H1 (cell line): ENCODE measurements around the gene PRRG1. TPM values are rescaled to one million over a fixed set of nuclear protein-coding genes. Genes with fewer than 3 reads are reported as not detected.

ENCODE experiments used
- CTCF ChIA-PET: fragments of 300-600 bp; sonication (Branson Sonifier 250); formaldehyde crosslinking; loops from one replicate; lab custom pipeline; 2021; ENCODE audit not compliant: partially characterized antibody; lab: Charles Lee
- POLR2A ChIA-PET: fragments of 300-600 bp; sonication (Branson Sonifier 250); formaldehyde crosslinking; loops from one replicate; lab custom pipeline; 2021; ENCODE audit warnings: inconsistent platforms; ENCODE audit not compliant: partially characterized antibody; lab: Charles Lee
- DNase-seq, 2 experiments: peaks; one replicate each; pipeline versions ENCODE4 v3.0.0 to v3.0.0-alpha.2; 2010 to 2022; ENCODE audit warnings: low spot score in 2 of 2, low read depth in 1 of 2, mixed read lengths in 1 of 2
- FAIRE-seq: peaks from 2 replicates; lab custom pipeline; 2011; peaks lifted over from hg19 to GRCh38; lab: Jason Lieb, UNC
- H2AFZ ChIP-seq: 2 replicates; pipeline ENCODE4 v1.8.1; 2012; ENCODE audit warnings: low read length, inconsistent platforms
- H2AK5ac ChIP-seq: 2 replicates; pipeline ENCODE4 v1.6.1; 2013; ENCODE audit warnings: low read depth, low read length
- H2BK120ac ChIP-seq: replicated peaks from 2 replicates; pipeline ENCODE3; 2013; ENCODE audit warnings: low read depth, low read length, inconsistent platforms
- H2BK12ac ChIP-seq: 2 replicates; pipeline ENCODE4 v1.6.1; 2013; ENCODE audit warnings: low read depth, low read length
- H2BK15ac ChIP-seq: 2 replicates; pipeline ENCODE4 v1.6.1; 2013; ENCODE audit warnings: low read length
- H2BK20ac ChIP-seq: 2 replicates; pipeline ENCODE4 v1.6.1; 2013; ENCODE audit warnings: low read length
- H2BK5ac ChIP-seq: 2 replicates; pipeline ENCODE4 v1.6.1; 2013; ENCODE audit warnings: low read depth, low read length
- H3K14ac ChIP-seq: 2 replicates; pipeline ENCODE4 v1.6.1; 2013; ENCODE audit warnings: inconsistent platforms; ENCODE audit not compliant: insufficient read length
- H3K18ac ChIP-seq: 2 replicates; pipeline ENCODE4 v1.6.1; 2013; ENCODE audit warnings: low read length; ENCODE audit errors: extremely low read depth
- H3K23ac ChIP-seq: 2 replicates; pipeline ENCODE4 v1.6.1; 2013; ENCODE audit warnings: inconsistent platforms; ENCODE audit not compliant: insufficient read length
- H3K23me2 ChIP-seq: 2 replicates; pipeline ENCODE4 v1.6.1; 2013; ENCODE audit warnings: low read depth, low read length
- H3K27ac ChIP-seq: 2 replicates; pipeline ENCODE4 v1.6.1; 2011; ENCODE audit warnings: low read depth, low read length, inconsistent platforms
- H3K27me3 ChIP-seq, 4 experiments: replicated peaks in 1 of 4; 1 replicate in 1 of 4; 2 replicates in 3 of 4; pipeline versions ENCODE4 v1.6.1 to v1.8.1; 2011 to 2013; ENCODE audit warnings: low read length in 3 of 4, mild to moderate bottlenecking in 3 of 4, inconsistent platforms in 2 of 4, mixed read lengths in 2 of 4, moderate library complexity in 1 of 4; ENCODE audit not compliant: control insufficient read depth in 3 of 4, insufficient read depth in 3 of 4; ENCODE audit errors: extremely low read depth in 1 of 4
- H3K36me3 ChIP-seq, 4 experiments: 2 replicates each; pipeline versions ENCODE4 v1.6.1 to v1.8.1; 2011 to 2013; ENCODE audit warnings: mild to moderate bottlenecking in 4 of 4, low read length in 3 of 4, moderate library complexity in 2 of 4, control low read depth in 1 of 4, inconsistent platforms in 1 of 4; ENCODE audit not compliant: insufficient read depth in 4 of 4, control insufficient read depth in 2 of 4
- H3K4ac ChIP-seq: replicated peaks from 2 replicates; pipeline ENCODE3; 2013; ENCODE audit warnings: low read length, low read depth, mixed read lengths, inconsistent platforms; ENCODE audit not compliant: insufficient read length
- H3K4me1 ChIP-seq, 4 experiments: replicated peaks in 1 of 4; 1 replicate in 1 of 4; 2 replicates in 3 of 4; pipeline versions ENCODE4 v1.6.1 to v1.8.1; 2011 to 2013; ENCODE audit warnings: low read length in 3 of 4, inconsistent platforms in 2 of 4, mixed read lengths in 1 of 4; ENCODE audit not compliant: insufficient read depth in 4 of 4, control insufficient read depth in 3 of 4
- H3K4me2 ChIP-seq, 2 experiments: 2 replicates each; pipeline versions ENCODE4 v1.6.1 to v1.8.1; 2011 to 2013; ENCODE audit warnings: low read depth in 2 of 2, low read length in 2 of 2, control low read depth in 1 of 2, inconsistent platforms in 1 of 2, mild to moderate bottlenecking in 1 of 2; ENCODE audit not compliant: insufficient read depth in 1 of 2
- H3K4me3 ChIP-seq, 4 experiments: fragments of 200-600, 300-600 bp in 1 of 4; sonication (generic), shearing (Covaris generic), sonication (Bioruptor Twin) in 1 of 4; 2 replicates each; pipeline versions ENCODE4 v1.5.1 to v1.8.1; 2011 to 2016; ENCODE audit warnings: low read length in 4 of 4, low read depth in 3 of 4, control low read depth in 2 of 4, inconsistent platforms in 2 of 4, mild to moderate bottlenecking in 2 of 4, mixed read lengths in 1 of 4, moderate library complexity in 1 of 4; ENCODE audit not compliant: insufficient read depth in 2 of 4; ENCODE audit errors: extremely low read depth in 1 of 4
- H3K56ac ChIP-seq: replicated peaks from 2 replicates; pipeline ENCODE3; 2013; ENCODE audit warnings: low read depth, mild to moderate bottlenecking, mixed read lengths, low read length, inconsistent platforms; ENCODE audit not compliant: insufficient read length
- H3K79me1 ChIP-seq: 2 replicates; pipeline ENCODE4 v1.6.1; 2013; ENCODE audit warnings: low read depth, low read length, control low read depth
- H3K79me2 ChIP-seq, 2 experiments: 2 replicates each; pipeline versions ENCODE4 v1.6.1 to v1.8.1; 2012 to 2013; ENCODE audit warnings: low read length in 2 of 2, mild to moderate bottlenecking in 2 of 2, inconsistent platforms in 1 of 2; ENCODE audit not compliant: insufficient read depth in 2 of 2, control insufficient read depth in 1 of 2
- H3K9ac ChIP-seq, 4 experiments: replicated peaks in 1 of 4; 1 replicate in 1 of 4; 2 replicates in 3 of 4; pipeline versions ENCODE4 v1.6.1 to v1.8.1; 2011 to 2013; ENCODE audit warnings: low read depth in 3 of 4, low read length in 3 of 4, control low read depth in 2 of 4, mild to moderate bottlenecking in 2 of 4, moderate library complexity in 2 of 4, inconsistent platforms in 1 of 4; ENCODE audit errors: extremely low read depth in 1 of 4
- H3K9me3 ChIP-seq, 2 experiments: 2 replicates each; pipeline versions ENCODE4 v1.6.1 to v1.8.1; 2012 to 2013; ENCODE audit warnings: mild to moderate bottlenecking in 2 of 2, moderate library complexity in 2 of 2, control low read depth in 1 of 2, inconsistent platforms in 1 of 2, low read depth in 1 of 2, low read length in 1 of 2, mixed read lengths in 1 of 2; ENCODE audit not compliant: insufficient read depth in 2 of 2
- H4K20me1 ChIP-seq, 2 experiments: replicated peaks in 1 of 2; 2 replicates each; pipeline versions ENCODE3 to v1.8.1; 2011 to 2013; ENCODE audit warnings: inconsistent platforms in 2 of 2, low read length in 2 of 2, mild to moderate bottlenecking in 1 of 2; ENCODE audit not compliant: insufficient read depth in 2 of 2, control insufficient read depth in 1 of 2
- H4K5ac ChIP-seq: 2 replicates; pipeline ENCODE4 v1.6.1; 2013; ENCODE audit warnings: low read length, low read depth, mixed read lengths, inconsistent platforms; ENCODE audit not compliant: insufficient read length
- H4K8ac ChIP-seq: 2 replicates; pipeline ENCODE4 v1.8.0; 2013; ENCODE audit warnings: mild to moderate bottlenecking, moderate library complexity, low read length, inconsistent platforms; ENCODE audit not compliant: insufficient read depth; ENCODE audit errors: extremely low read depth
- H4K91ac ChIP-seq: replicated peaks from 2 replicates; pipeline ENCODE3; 2013; ENCODE audit warnings: low read length, mixed read lengths, inconsistent platforms; ENCODE audit not compliant: insufficient read length
- SAP30 ChIP-seq: fragments of 300-600 bp; sonication (generic); IDR thresholded peaks from 2 replicates; pipeline ENCODE4 v1.7.1; 2012; ENCODE audit warnings: low read length, moderate library complexity, mild to moderate bottlenecking, inconsistent platforms; ENCODE audit not compliant: insufficient read depth, insufficient replicate concordance
- WGBS, 2 experiments: shearing (Covaris generic) in 1 of 2; methylation state at CpG; one replicate each; pipeline versions ENCODE4 v1.1.6 to v1.1.7; 2013 to 2015; ENCODE audit warnings: low lambda C conversion rate in 2 of 2, mixed read lengths in 2 of 2, inconsistent platforms in 1 of 2, low coverage in 1 of 2, missing lambda C conversion rate in 1 of 2; ENCODE audit not compliant: insufficient replicate concordance in 2 of 2, insufficient coverage in 1 of 2, insufficient read length in 1 of 2; ENCODE audit errors: extremely low coverage in 1 of 2, missing lambda C conversion rate in 1 of 2; 5-methylcytosine and 5-hydroxymethylcytosine counted together
- polyA plus RNA-seq, 7 experiments: library from polyadenylated mRNA; depleted of rRNA in 3 of 7; stranded (reverse) in 5 of 7; unstranded in 2 of 7; fragments of >200 nt in 5 of 7; fragments of 200-250 nt in 2 of 7; gene quantifications; 1 replicate in 5 of 7; 2 replicates in 1 of 7; 4 replicates in 1 of 7; pipeline versions ENCODE4 v1.2.1 to v1.2.3, GENCODE V29; 2011 to 2013; ENCODE audit warnings: missing spikeins in 2 of 7, mixed read lengths in 2 of 7
- total RNA-seq: library from RNA; stranded (reverse); fragmentation: NEBNext Ultra II Directional; extraction: Animal tissue kit (Norgen Biotek cat#: 25700); gene quantifications from 2 replicates; pipeline ENCODE4 v1.2.1, GENCODE V29; 2021

PRRG1 gene
- total and polyA plus RNA-seq, 2 of the 8 experiments (the other 6 are each of a cell fraction or from before 2014, with no cell fraction given), result 10.2 to 10.5 TPM

DNA sequence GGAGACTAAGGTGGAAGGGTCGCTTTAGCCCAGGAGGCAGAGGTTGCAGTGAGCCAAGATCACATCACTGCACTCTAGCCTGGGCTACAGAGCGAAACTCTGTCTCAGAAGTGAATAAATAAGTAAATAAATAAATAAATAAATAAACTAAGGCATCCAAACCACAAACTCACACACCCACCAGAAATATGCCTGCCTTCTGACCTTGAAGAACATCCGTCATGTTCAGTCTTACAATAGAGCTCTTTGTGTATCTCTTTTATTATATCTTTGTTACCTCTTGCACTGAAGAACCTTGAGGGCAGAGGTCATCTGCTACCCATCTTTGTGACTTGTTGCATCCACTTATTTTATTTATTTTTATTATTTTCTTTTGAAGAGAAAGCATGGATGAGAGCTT lies 71.6 kb downstream of the PRRG1 start:
- 90% methylated on average over 3 of the region's 3 CpGs; no CpG with 5 or more reads in 1 of the 2 experiments for WGBS, 2 experiments
- Histone ChIP-seq H2BK5ac (no peak overlapping the region), H2BK15ac (no peak overlapping the region), H3K36me3 (no peaks in the 10 kb centered on the region; a peak in 1 of 8 replicates), H2BK20ac (no peak overlapping the region), H4K20me1 (no peaks in the 10 kb centered on the region), H3K4me2 (no peak overlapping the region), H3K9ac (no peak overlapping the region), H3K79me2 (no peaks in the 10 kb centered on the region), H2AFZ (no peak overlapping the region), H3K56ac (no peak overlapping the region), H4K8ac (no peak overlapping the region), H2BK120ac (no peak overlapping the region), H3K14ac (no peak overlapping the region), H3K27me3 (no peaks in the 10 kb centered on the region), H3K18ac (no peak overlapping the region), H3K23me2 (no peaks in the 10 kb centered on the region), H2AK5ac (no peak overlapping the region), H3K23ac (no peak overlapping the region), H3K4me3 (no peak overlapping the region), H2BK12ac (no peak overlapping the region), H4K91ac (no peak overlapping the region), H3K79me1 (no peaks in the 10 kb centered on the region), H3K4me1 (no peaks in the 10 kb centered on the region), H3K9me3 (no peaks in the 10 kb centered on the region), H4K5ac (no peak overlapping the region), H3K4ac (no peak overlapping the region), H3K27ac (no peak overlapping the region)
- ChIA-PET POLR2A (interaction anchor here (1.0 kb wide), 1 partner anchor 12 kb away, joined by 3 read pairs; no protein-coding TSS in a partner anchor), CTCF (no interaction called here)
- no peak for TF ChIP-seq SAP30
- no peak for DNase-seq
- FAIRE-seq, result no peak
